GM18868 (cell line): Measurements from ENCODE around the gene SOWAHC.
A peak's percentile ranks its signal among the peaks of the same experiment; 100 is the strongest.

Experiments used
- ATAC-seq: cut with Tn5 transposase; IDR thresholded peaks from one replicate; pipeline ENCODE4 v1.9.1; 2021; ENCODE audit warnings: mild to moderate bottlenecking, moderate library complexity; ENCODE audit not compliant: unreplicated experiment

The SOWAHC gene

DNA sequence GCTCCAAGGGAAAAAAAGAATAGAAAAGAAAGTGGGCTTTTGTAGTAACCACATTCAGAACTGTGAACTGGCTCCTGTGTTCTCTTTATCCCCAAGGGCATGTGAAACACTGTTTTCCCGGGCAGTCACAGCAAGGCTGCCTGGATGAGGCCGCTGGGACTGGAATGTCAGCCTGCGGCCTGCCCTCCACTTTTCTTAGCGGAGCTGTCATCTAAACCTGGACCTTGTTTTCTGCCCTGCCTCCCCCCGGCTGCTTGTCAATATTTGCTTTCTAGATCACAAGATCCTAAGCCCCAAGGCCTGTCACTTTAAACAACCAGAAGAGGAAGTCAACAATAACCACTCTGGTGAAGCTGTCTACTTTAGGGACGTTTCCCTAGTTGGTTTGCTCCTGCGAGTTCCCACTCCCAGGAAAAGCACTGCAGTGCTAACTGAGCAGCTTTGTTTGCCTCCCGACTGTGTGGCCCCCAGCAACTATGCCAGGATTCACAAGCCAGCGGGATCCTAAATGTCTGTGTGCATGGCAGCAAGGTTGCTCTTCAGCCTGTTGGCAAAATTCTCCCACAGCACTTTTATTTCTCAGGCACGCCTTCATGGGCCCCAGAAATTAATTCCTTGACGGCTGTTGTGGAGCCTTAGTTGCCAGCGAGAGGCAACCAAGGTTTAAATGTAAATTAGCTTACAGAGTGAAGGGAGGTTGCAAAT, 30.6 kb downstream of the SOWAHC start:
- peak; percentile 46 for ATAC-seq

DNA sequence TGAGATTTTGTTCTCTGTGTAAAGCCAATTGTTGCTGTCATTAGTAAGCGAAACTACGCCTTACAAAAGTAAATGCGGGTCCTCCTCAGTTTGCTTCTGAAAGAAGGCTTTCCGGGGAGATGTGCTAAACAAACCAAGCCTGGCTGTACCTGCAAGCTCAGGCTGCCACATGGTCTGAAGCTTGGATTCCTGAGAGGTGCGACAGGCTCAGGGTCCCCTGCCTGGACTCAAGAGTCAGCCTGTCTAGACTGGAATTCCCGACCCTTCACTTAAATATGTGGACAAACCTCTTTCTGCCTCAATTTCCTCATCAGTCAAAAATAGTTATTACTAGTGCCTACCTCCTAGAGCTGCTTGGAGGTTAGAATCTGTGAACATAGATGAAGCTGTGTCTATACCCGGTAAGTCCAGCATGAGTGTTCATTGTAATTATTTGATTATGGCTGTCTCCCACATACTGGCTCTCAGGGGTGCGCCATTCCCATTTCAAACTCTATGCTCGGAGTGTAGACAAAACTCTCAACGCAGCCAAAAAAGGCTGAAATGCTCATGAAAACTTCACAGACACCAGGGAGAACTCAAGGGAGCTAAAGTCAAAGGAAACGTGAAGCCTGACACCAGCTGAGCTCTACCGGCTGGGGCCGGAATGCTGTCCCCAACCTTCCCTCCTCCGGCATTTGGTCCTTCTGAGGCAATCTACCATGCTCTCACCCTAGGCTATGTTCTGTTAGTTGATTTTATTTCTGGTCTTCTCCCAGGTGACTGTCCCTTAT, 31.4 kb downstream of the SOWAHC start:
- ATAC-seq, result no peak

DNA sequence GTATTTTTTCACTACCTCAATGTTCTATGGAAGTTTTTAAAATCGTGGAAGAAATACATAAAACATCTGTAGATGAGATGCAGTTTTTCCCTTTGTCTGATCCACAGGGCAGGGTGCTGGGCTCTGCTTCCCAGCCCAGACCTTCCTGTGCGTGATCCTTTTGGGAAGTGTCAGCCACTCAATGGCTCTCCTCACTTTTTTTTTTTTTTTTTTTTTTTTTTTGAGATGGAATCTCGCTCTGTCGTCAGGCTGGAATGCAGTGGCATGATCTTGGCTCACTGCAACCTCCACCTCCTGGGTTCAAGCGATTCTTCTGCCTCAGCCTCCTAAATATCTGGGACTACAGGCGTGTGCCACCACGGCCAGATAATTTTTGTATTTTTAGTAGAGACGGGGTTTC, 32.8 kb downstream of the SOWAHC start:
- no peak for ATAC-seq

DNA sequence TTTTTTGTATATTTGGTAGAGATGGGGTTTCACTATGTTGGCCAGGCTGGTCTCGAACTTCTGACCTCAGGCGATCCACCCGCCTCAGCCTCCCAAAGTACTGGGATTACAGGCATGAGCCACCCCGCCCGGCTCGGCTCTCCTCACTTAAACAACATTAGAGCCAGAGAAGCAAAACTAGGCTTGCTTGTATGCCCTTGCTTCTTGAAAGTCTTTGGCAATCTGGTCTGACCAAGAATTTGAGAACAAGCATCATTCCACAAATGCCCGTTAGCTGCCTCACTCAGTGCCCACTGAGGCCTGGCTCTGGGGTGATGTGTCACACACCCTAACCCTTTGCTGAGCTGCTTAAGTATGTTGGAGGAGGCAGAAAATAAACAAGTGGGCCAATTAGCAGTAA, 33.5 kb downstream of the SOWAHC start:
- ATAC-seq, result no peak

DNA sequence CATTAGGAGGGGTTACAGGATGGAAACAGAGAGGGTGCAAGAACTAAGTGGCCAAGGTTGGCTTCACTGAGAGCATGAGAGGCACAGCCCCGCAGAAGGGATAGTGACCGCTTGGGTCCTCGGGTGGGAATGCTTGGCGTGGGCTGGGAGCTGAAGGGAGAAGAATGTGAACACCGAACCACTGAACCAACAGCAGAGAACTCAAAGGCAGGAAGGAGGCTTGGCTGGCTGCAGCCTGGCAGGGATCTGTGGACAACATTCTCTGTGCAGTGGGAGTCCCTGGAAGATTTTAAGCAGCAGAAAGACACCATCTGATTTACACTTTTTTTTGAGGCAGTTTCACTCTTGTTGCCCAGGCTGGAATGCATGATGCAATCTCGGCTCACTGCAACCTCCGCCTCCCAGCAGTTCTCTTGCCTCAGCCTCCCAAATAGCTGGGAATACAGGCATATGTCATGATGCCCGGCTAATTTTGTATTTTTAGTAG, 33.9 kb downstream of the SOWAHC start:
- ATAC-seq, result no peak

GRCh38 chr2:109649736-109650695, 35.9 kb downstream of the SOWAHC start:
- ATAC-seq, result no peak

- ATAC-seq, result no peak
Measured at GRCh38 chr2:109654326-109655050, 40.3 kb downstream of the SOWAHC start.

DNA sequence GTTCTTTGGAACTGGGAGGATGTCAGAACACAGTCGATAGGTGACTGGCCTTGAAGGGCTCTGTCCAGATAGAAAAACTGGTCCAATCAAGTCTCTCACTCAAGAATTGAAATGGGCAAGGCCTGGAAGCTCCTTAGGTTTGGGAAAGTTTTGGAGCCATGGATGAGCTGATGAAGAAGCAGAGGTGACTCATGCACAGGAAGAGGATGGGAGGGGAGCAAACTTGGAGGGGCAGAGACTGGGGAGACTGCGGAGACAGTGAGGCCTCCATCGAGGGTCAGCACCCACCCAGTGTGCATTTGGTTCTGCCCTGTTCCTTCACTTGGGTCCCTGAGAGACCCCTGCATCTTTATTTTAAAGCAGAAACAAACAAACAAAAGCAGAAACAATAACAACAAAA, 41.1 kb downstream of the SOWAHC start:
- ATAC-seq, result no peak

GRCh38 chr2:109659396-109660045, 45.4 kb downstream of the SOWAHC start:
- no peak for ATAC-seq

DNA sequence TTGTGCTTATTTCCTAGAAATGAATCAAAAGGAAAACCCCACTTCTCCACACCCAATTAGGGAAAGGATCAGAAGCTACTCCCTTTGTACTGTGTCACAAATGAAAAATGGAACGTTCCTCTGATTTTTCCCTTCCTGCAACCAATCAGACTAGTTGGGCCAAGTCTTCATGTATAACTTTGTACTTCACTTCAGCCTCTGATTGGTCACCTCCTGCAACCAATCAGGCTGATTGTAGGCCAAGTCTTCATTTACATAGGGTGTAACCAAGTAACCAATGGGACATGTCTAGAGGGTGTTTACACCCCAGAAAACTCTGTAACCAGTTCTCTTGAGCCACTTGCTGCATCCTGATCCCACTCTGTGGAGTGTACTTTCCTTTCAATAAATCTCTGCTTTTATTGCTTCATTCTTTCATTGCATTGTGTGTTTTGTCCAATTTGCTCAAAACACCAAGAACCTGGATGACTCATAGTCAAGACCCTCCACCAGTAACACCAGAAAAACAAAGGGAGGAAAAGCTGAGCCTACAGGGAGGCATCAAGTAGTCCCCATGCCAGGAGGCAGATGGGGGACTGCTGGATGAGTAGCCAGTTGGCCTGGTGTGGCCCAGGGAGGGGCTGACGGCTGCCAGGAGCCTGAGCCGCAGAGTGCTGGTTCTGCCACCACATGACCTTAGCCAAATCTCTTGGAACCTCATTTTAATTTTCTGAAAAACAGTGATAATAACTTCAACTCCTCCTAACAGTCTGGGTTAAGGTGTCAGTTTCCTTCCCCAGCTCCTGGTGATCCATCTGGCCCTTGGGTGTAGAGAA, 46.1 kb downstream of the SOWAHC start:
- no peak for ATAC-seq

GRCh38 chr2:109662889-109663288, 48.7 kb downstream of the SOWAHC start:
- no peak for ATAC-seq

DNA sequence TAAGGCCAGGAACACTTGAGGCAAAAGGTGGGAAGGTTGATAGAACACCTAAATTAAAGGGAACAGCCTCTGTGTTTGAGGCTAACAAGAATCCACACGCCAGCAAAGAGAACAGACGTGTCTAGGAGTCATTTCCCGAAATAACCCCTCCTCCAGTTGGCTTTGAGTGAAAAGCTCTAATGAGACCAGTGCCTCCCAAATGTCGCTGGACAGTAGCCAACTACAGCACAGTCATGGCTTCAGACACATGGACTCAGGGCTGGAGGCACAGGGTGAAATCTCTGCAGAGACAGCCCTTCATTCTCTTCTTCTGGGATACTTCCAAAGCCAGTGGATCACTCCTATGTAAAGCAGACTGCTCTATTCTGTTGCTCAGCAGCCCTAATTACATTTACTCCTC, 49.6 kb downstream of the SOWAHC start:
- no peak for ATAC-seq

DNA sequence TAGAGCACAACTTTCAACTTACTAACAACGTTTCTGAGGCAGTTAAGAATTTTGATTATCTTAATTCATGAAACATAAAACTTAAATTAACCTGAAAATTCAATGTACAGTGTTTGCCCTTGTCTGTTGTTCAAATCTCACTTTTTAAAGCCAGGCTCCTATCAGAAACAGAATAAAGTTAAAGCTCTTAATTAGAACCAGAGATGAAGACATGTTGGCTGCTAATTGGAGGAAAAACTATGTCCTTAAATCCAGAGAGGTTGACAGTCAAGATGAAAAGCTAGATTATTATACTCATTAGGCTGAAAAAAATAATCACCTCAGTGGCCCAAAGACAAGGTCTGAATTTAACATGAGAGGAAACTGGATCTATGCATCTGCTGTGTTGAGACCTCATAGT, 52.3 kb downstream of the SOWAHC start:
- no peak for ATAC-seq
